NCI-H146 treated with DMSO at 0.1 percent for 48 hours (cell line): ENCODE results near the gene AKR1B1.

Experiments used
- DNase-seq: peaks from one replicate; lab custom pipeline; 2025; ENCODE audit not compliant: unreplicated experiment; lab: John Stamatoyannopoulos, UW

Gene AKR1B1

DNA sequence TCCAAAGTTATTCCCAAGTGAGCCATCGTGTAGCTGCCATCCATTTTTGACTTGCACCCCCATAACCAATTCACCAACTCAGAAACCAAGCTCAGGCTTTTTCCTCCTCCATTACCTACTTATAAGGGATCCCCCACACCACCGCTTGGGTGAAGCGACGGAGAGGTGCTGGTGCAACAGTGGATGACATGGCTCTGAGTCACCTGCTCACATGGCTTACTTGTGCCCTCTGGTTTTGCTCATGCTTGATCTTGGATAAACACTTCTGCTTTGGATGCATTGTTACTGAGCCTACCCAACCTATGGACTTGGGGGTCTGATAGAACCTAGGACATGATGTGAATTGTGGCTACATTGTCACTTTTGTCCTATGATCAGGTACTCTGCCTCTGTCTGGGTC is 12.0 kb upstream of the AKR1B1 start:
- DNase-seq: no peak

DNA sequence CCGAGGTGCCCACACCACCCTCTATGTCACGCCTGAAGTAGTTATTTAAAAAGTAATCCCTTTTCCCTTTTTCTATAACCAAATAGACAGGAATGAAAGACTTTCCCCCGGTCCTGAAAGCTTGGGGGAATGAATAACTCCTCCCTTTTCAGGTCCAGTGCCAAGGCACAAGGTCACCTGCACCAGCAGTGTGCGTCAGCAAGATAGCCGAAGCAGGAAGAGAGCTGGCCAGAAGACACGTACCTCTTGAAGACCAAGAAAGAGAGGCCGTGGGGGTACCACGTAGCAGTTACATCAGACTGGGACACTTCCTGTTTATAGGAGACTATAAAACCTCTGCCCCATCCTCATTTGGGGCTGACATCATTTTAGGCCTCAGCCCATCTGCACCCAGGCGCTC is 10.7 kb upstream of the AKR1B1 start:
- DNase-seq: no peak

DNA sequence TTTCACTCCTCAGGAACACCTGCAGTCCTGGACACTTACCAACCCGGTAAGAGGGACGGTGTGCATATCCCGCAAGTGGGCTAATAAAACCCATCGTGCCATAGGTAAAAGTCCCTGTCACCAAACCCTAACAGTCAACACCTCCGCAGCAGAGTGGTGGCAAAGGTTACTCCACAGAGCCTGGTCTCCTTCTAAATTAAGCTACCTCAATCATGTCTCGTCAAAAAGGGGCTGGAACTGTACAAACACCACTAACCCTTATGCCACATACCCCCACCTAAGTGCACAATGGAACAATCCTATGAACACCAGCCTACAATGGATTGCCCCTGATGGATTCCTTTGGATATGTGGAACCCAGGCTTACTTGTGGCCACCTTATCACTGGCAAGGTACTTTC is 9.6 kb upstream of the AKR1B1 start:
- no peak for DNase-seq

DNA sequence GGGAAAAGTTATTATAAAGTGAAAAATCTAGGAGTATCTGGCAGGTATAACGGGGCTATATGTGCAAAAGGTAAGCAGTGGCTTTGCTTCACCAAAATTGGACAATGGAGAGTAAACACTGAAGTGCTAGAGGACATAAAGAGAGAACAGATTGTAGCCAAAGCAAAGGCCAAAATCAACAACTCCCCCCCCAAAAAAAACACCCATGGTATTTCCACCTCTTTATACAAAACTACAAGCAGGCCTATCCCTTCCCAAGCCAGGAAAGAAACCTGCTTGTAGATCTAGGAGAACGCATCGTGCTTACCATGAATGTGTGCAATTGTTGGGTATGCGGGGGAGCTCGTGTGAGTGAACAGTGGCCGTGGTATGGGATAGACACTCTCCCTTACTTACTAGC is 9.2 kb upstream of the AKR1B1 start:
- DNase-seq: no peak

DNA sequence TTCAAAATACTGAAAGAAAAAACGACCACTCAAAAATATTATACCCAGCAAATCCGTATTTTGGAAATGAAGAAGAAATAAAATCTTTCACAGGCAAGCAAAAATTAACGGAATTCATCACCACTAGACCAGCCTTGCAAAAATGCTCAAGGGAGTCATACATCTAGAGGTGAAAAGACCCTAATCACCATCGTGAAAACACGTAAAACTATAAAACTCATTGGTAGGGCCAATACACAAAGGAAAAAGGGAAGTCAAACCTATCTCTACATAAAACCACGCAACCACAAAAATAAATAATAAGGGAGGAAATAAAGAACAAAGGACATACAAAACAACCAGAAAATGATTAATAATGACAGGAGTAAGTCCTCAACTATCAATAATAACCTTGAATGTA is 6.6 kb upstream of the AKR1B1 start:
- DNase-seq: no peak

DNA sequence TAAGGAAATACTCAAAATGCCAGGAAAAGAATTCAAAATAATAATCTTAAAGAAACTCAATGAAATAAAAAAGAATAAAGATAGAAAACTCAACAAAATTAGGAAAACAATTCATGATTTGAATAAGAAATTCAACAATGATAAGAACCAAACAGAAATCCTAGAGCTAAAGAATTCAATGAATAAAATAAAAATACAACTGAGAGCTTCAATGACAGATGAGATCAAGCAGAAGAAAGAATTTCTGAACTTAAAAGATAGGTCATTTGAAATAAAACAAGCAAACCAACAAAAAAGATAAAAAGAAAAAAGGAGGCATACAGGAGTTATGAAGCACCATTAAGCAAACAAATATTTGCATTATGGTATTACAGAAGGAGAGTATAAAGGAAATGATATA is 5.6 kb upstream of the AKR1B1 start:
- DNase-seq: no peak

DNA sequence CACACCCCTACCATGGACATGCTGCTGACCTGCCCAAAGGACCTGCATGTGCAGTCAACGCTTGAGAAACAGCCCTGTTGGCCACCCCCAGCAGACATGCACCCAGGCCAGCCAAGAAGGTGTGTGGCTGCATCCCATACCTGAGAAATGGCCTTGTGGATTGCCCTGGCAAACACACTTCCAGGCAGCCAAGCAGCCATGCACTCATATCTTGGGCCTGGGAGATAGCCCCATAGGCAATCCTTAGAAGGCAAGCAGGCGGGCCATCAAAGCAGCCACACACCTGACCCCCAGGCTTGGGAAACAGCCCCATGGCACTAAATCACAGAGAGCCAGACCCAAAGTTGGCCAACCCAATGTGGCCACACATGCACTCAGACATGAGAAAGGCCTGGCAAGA is 4.9 kb upstream of the AKR1B1 start:
- no peak for DNase-seq

DNA sequence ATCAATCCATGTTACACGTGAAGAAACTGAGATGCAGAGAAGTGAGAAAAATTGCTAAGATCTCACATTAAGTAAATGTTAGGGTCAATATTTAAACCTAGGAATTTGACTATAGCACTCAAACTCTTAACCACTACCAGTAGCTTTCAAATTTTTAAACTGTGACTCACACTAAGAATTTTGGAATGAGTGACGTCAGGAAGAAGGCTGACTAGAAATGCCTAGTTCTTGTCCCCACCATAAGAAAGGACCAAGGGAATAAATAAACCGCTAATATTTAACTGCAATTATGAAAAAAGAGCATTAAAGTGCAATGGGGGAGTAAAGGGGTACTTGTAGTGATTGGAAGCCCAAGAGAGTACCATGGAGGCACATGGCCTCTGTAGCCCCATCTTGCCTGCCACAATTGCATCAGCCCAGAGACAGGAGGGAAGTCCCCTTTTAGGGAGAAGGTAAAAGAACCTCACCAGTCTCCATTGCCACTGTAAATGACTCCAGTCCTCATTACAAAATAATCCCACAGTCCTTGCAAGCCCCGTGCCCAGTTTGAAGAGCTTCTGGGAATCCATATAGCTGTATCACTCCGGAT is 3.5 kb upstream of the AKR1B1 start:
- DNase-seq: no peak

DNA sequence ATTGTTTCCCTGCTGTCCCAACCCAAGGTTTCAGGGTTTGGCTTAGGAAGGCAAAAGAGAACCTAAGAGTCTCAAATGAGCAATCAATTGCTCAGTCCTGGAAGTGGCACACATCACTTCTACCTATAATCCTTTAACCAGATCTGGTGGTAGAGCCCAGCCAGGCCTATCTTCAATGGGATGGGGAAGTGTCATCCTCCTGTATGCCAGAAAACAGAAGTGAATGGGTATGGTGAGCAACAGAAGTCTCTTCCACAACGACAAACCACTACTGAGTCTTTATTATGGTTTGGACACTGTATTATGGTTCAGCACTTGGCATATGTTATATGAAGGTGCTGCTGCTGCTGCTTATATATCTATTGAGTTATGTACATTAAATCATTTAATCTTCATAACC is 3.0 kb upstream of the AKR1B1 start:
- no peak for DNase-seq

DNA sequence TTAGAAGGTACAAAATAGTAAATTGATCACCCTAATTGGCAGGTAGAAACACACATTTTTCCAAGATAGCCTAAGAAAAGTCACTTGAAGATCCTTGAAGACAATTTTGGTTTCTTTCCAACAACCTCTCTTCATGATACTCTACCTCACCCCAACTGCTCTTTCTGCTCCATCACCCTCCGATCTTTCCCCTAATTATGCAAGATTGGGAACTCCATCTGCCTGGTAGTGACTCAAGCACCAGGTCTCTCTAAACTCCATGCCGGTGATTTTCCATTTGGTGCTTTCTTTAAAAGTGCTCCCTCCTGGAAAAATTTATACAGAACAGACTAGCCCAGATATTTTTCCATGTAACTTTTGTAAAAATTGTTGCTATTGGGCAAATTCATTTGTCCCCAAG is 1.1 kb upstream of the AKR1B1 start:
- no peak for DNase-seq

DNA sequence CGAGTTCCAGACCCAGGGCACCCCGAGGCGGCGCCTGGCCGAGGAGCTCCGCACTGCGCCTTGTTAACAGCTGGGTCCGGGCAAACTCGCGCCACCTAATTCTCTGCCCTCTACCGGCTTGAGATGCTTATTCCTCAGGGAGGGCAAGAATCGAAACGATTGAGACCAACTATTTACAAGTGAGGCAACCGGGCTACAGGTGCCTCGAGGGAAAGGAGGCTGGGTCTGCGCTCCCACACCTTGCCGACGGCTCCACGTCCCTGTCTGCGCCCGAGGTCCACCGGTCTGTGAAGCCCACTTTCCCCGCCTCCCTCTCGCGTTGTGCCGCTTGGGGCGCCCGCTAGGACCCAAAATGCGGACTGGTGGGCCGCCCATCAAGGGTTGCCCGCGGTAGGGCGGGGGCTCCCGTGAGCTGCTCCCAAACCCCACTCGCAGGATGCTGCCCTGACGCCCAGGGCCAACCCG is 527 bp downstream of the AKR1B1 start:
- peak; percentile 28 for DNase-seq

DNA sequence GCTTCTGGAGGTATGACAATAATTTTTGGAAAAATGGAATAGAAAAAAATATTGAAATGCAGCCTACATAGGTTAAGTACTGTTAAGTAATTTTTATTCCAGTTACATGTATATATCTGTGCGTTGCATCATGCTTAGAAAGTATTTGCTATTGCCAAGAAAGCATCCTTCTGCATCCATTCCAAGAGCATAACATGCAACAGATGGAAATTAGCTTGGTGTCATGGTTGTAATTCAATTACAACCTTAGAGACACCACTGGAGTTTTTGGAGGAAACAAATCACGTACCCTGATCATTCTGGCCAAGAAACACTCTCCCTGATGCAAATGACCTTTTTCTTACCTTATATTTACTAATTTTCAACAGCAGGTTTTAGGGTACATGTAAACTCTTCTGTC is 1.7 kb downstream of the AKR1B1 start:
- DNase-seq: no peak

DNA sequence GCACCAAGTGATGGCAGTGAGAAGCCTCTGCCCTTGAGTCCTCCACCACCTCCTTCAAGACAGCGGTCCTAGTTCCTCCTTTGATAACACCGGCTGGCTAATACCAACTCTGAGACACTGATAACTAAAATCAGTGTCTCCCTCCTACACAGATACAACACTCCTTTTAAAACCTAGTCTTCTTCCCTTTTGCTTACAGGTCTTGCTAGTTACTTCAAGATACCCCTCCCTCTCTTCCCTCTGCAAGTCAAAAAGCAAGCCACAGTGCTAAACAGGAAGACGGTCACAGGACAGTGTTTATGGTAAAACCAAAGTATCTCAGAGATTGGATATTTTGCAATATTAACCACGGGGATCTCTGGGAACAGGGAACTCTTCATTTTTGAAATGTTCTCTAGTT is 4.6 kb downstream of the AKR1B1 start:
- DNase-seq: no peak

DNA sequence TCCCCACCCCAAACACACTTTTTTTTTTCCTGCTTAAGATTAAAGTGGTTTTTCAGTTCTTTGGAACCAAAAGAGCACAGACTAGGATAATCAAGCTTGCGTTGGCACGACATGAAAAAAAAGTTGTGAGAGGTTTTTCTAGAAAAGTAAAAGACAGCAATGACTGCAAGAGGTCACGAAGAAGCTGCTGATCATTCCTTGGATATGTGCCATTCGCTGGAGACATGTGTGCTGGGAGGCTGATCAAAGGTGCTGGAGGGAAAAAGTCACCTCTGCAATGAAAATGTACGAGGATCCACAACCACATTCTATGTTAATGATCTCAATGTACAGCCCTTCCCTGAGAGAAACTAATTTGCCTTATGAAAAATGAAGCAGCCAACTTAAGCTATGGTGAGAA is 5.4 kb downstream of the AKR1B1 start:
- DNase-seq: no peak

DNA sequence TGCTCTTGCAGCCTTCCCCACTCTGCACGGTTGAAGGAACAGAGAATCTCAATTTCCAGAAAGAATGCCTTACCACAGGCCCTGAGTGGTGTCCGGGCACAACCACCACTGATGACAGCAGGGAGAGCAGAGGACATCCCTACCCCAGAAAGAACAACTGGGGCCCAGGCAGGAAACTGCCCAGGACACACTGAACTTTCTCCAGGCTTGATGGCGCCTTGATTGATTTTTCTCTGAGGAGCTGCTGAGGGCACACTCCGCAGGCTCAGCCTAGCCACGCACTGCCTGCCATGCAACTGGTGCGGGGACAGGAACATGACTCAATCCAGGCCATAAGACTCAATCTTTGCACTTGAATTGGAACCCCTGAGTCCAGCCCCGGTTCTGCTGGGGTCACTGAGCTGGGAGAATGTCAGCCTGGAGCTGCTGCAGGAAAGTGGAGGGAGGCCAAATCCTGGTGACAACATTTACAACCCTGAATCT is 5.9 kb downstream of the AKR1B1 start:
- DNase-seq: no peak

DNA sequence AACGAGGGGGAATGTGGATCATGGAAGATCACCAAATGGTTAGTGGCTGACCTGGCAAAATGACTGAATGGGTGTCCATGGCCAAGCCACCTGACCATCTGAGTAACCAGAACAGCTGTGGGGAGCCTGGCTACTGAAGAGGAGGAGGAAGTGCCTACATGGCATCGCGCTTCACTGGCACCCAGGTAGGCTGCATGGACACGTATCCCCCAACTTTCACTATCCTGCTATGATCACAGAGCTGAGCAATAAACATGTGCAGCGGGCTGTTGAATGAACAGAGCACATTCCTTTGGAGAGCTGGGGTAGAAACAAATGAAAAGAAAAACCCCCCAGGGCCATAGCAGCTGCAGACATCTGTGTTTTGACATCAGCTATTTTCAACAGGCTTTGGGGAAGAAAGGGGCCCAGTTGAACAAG is 6.5 kb downstream of the AKR1B1 start:
- no peak for DNase-seq

DNA sequence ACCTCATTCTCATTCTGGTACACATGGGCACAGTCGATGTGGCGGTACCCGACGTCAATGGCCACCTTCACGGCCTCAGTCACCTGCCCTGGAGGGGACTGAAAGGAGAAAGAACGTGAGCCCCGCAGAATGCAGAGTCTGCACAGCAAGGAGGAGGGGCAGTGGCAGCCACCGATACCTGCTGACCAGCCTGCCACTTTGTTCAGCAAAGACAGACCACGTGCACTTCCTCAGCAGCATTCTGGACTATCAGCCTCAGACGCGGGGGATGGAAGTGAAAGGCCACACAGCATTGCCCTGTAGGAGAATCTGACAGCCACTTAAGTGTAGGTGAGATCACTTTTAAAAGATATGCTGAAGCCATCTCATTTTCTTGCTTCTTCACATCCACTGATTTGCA is 7.2 kb downstream of the AKR1B1 start:
- no peak for DNase-seq

DNA sequence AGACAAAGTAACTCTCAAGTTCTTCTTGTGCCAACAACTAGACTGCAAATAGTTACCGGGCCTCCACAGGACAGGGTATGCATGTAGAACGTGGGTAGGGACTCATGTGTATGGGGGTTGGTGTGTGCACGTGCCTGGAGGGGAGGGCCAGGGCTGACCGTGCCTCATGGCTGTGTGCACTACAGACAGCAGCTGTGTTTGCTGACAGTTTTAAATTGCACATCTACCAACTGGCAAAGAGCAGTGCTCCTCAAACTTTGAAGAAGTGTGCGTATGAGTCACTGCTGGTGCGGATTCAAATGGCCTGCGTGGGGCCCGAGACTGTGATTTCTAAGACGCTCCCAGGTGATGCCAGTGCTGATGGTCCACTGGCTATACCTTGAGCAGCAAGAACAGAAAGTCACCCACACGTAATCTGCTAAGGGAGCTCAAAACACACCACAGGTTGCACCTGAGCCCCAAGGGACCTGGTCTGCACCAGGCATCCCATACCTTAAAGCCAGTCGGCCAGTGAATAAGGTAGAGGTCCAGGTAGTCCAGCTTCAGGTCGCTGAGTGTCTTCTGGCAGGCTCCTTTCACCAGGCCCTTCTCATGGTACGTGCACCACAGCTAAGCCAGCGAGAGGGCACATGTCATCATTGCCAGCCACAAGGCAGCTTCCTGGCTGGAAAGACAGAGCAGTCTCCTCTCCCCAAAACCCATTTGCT is 8.5 kb downstream of the AKR1B1 start:
- DNase-seq: no peak

DNA sequence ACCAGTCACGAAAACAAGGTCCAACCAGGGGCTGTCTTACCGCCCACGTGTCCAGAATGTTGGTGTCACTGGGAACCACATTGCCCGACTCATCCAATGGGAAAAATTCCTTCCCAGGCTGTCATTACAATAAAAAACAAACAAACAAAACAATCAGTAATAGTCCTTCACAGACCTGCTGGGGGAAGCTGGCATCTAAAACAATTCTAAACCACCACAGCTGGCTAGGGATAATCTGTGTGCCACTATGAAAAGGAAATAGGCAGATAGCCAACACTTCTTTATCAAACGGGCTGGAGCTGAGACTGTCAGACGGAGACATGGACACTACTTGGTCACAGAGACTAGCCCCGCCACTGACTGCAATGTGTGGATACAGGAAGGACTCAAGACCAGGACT is 9.2 kb downstream of the AKR1B1 start:
- no peak for DNase-seq

DNA sequence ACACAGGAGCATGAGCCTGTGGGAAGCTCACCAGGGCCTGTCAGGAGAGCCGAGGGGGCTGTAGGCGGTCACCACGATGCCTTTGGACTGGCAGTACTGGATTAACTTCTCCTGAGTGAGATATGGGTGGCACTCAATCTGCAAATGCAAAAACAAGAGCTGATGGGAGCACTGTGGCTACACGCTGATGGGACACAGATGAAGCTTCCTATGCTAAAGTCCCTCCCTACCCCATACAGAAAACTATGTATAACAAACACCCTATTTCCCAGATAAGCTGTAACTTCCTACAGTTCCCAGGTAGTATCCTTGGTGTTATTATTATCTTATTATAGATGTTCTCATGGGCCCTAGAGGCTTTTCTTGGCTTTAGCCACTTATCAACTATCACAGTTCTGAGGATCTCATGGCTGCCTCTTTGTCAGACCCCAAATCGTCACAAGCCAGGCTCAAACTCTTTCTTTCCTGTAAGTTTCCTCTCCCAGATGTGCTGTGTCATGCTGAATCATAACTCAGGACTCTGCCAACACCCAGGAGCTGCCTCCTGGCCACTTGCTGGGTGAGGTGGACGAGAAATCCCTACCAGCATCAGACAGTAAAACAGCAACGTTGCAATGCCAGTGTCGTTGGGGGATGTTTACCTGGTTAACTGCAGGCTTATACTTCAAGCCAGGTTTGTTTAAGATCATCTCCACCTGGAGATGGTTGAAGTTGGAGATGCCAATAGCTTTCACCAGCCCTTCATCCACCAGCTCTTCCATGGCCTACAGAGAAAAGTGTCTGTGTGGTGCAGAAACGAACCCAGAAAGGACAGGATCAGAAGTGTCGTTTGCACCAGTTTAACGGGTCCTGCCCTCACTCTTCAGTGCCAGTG is 10.3 kb downstream of the AKR1B1 start:
- no peak for DNase-seq

DNA sequence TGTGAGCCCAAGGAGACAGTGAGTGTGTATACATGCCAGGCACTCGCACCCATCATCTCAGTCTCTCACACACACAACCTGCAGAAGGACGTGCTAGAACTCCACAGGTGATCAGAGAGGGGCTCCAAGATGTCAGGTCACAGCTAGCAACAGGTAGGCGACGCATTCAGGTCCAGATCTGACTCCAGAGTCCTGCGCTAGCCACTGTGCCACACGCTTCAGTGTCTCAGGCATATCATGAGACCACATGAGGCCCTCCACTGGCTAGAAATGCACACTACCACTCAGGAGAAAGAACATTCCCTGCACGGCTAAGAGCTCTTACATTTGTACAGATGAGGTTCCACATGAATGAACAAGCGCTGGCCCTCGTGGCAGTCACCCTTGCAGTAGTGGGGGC is 11.5 kb downstream of the AKR1B1 start:
- DNase-seq: no peak

DNA sequence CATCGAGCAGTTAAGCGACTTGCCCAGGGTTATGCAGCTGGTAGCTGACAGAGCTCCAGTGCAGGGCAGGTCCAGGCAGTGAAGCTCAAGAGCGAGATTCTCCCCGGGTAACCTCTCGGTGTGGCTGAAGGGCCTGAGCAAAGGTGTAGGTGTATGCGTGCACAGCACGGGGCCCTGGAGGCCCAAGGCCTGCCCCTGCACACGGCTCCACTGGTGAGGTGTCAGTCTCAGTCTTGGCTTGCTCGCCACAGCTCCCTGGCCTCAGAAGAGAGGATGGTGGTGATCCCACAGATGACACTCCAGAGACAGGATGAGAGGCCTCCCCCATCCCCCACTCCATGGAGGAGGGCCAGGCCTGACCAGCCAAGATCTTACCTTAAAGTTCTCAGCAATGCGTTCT is 12.0 kb downstream of the AKR1B1 start:
- no peak for DNase-seq
